Muscle of arm (tissue), 14 donors: Measurements from ENCODE around the gene ATP6V0E2. TPM values are rescaled to one million over a fixed set of nuclear protein-coding genes. Genes with fewer than 3 reads are reported as not detected.
"Not testable (repeated sequence)": the region's sequence is repeated elsewhere in the genome, so short reads cannot be mapped to it uniquely, and the experiment has no call there.

ENCODE experiments used
- DNase-seq: peaks from one replicate; pipeline ENCODE4 v3.0.0-alpha.2; 2013
- long read RNA-seq, 11 donors: transcript quantifications; one replicate each; lab custom pipeline, GENCODE V29; 2026
- polyA plus RNA-seq, 12 donors: library from polyadenylated mRNA; unstranded; fragments of 120-200 nt; gene quantifications; one replicate each; pipeline ENCODE4 v1.2.1, GENCODE V29; 2013; ENCODE audit not compliant: insufficient read length in 12 of 12

Gene ATP6V0E2
- polyA plus RNA-seq = 10 to 100 TPM in 2 of 12 donors, 1 to 10 TPM in 9, not detected in 1; 6.4 to 34.1 (median 8.7) TPM
- long read RNA-seq, donor 1, partial matches to known transcripts = 0 of 6 reads
- long read RNA-seq, donor 1, other reads (novel, unspliced or antisense) = 0 of 6 reads
- long read RNA-seq, donor 2, transcript ATP6V0E2-203 (4 exons, 2,722 nt) = major isoform, 5 of 5 reads
- long read RNA-seq, donor 2, partial matches to known transcripts = 0 of 5 reads
- long read RNA-seq, donor 2, other reads (novel, unspliced or antisense) = 0 of 5 reads
- long read RNA-seq, donor 3, transcript ATP6V0E2-203 (4 exons, 2,722 nt) = major isoform, 5 of 5 reads
- long read RNA-seq, donor 3, partial matches to known transcripts = 0 of 5 reads
- long read RNA-seq, donor 3, other reads (novel, unspliced or antisense) = 0 of 5 reads
- long read RNA-seq, donor 4, partial matches to known transcripts = 0 of 3 reads
- long read RNA-seq, donor 4, other reads (novel, unspliced or antisense) = 0 of 3 reads
- long read RNA-seq, donor 5, transcript ATP6V0E2-203 (4 exons, 2,722 nt) = major isoform, 7 of 7 reads
- long read RNA-seq, donor 5, partial matches to known transcripts = 0 of 7 reads
- long read RNA-seq, donor 5, other reads (novel, unspliced or antisense) = 0 of 7 reads
- long read RNA-seq, donor 6, partial matches to known transcripts = 0 of 2 reads
- long read RNA-seq, donor 6, other reads (novel, unspliced or antisense) = 0 of 2 reads
- long read RNA-seq, donor 7, partial matches to known transcripts = 0 of 1 reads
- long read RNA-seq, donor 7, other reads (novel, unspliced or antisense) = 0 of 1 reads
- long read RNA-seq, donor 8, transcript ATP6V0E2-203 (4 exons, 2,722 nt) = major isoform, 10 of 10 reads
- long read RNA-seq, donor 8, partial matches to known transcripts = 0 of 10 reads
- long read RNA-seq, donor 8, other reads (novel, unspliced or antisense) = 0 of 10 reads
- long read RNA-seq, donor 9, partial matches to known transcripts = 0 of 1 reads
- long read RNA-seq, donor 9, other reads (novel, unspliced or antisense) = 0 of 1 reads
- long read RNA-seq, donor 10, transcript ATP6V0E2-203 (4 exons, 2,722 nt) = major isoform, 8 of 8 reads
- long read RNA-seq, donor 10, partial matches to known transcripts = 0 of 8 reads
- long read RNA-seq, donor 10, other reads (novel, unspliced or antisense) = 0 of 8 reads
- long read RNA-seq, donor 11, transcript ATP6V0E2-203 (4 exons, 2,722 nt) = major isoform, 6 of 7 reads
- long read RNA-seq, donor 11, partial matches to known transcripts = 0 of 7 reads
- long read RNA-seq, donor 11, other reads (novel, unspliced or antisense) = 0 of 7 reads

- peak; percentile 93 for DNase-seq
These were observed at the start of gene ATP6V0E2 for GRCh38 chr7:149873074-149873969. Gene ATP6V0E2 (plus strand): TSS chr7:149873969. CDS start chr7:149874066, 97 bp downstream.

GRCh38 chr7:149824301-149824741 is 49.4 kb upstream of the ATP6V0E2 start:
- DNase-seq = no peak

- DNase-seq = no peak
These were observed 48.8 kb upstream of the ATP6V0E2 start for GRCh38 chr7:149824748-149825566.

- no peak for DNase-seq
These were observed 48.0 kb upstream of the ATP6V0E2 start for GRCh38 chr7:149825567-149826343.

- no peak for DNase-seq
These were observed 47.3 kb upstream of the ATP6V0E2 start for GRCh38 chr7:149826344-149827088.

GRCh38 chr7:149827089-149827981 is 46.4 kb upstream of the ATP6V0E2 start:
- DNase-seq = no peak

- DNase-seq = no peak
These were observed 45.1 kb upstream of the ATP6V0E2 start for GRCh38 chr7:149828357-149829309.

- DNase-seq = not testable (repeated sequence)
These were observed 43.2 kb upstream of the ATP6V0E2 start for GRCh38 chr7:149830527-149830926.

- no peak for DNase-seq
These were observed 42.6 kb upstream of the ATP6V0E2 start for GRCh38 chr7:149830997-149831740.

- DNase-seq = no peak
These were observed 42.0 kb upstream of the ATP6V0E2 start for GRCh38 chr7:149831741-149832219.

- no peak for DNase-seq
These were observed 41.3 kb upstream of the ATP6V0E2 start for GRCh38 chr7:149832332-149833041.

- no peak for DNase-seq
These were observed 40.2 kb upstream of the ATP6V0E2 start for GRCh38 chr7:149833495-149834130.

GRCh38 chr7:149834601-149835000 is 39.2 kb upstream of the ATP6V0E2 start:
- DNase-seq = no peak

GRCh38 chr7:149836434-149836833 is 37.3 kb upstream of the ATP6V0E2 start:
- no peak for DNase-seq
